H1 (cell line): ENCODE results near the gene CLDN6. TPM values are rescaled to one million over a fixed set of nuclear protein-coding genes. Genes with fewer than 3 reads are reported as not detected.

Source experiments
- CTCF ChIA-PET: fragments of 300-600 bp; sonication (Branson Sonifier 250); formaldehyde crosslinking; loops from one replicate; lab custom pipeline; 2021; ENCODE audit not compliant: partially characterized antibody; lab: Charles Lee
- POLR2A ChIA-PET: fragments of 300-600 bp; sonication (Branson Sonifier 250); formaldehyde crosslinking; loops from one replicate; lab custom pipeline; 2021; ENCODE audit warnings: inconsistent platforms; ENCODE audit not compliant: partially characterized antibody; lab: Charles Lee
- DNase-seq, 2 experiments: peaks; one replicate each; pipeline versions ENCODE4 v3.0.0 to v3.0.0-alpha.2; 2010 to 2022; ENCODE audit warnings: low spot score in 2 of 2, low read depth in 1 of 2, mixed read lengths in 1 of 2
- FAIRE-seq: peaks from 2 replicates; lab custom pipeline; 2011; peaks lifted over from hg19 to GRCh38; lab: Jason Lieb, UNC
- H2AFZ ChIP-seq: 2 replicates; pipeline ENCODE4 v1.8.1; 2012; ENCODE audit warnings: low read length, inconsistent platforms
- H2AK5ac ChIP-seq: 2 replicates; pipeline ENCODE4 v1.6.1; 2013; ENCODE audit warnings: low read depth, low read length
- H2BK120ac ChIP-seq: replicated peaks from 2 replicates; pipeline ENCODE3; 2013; ENCODE audit warnings: low read depth, low read length, inconsistent platforms
- H2BK12ac ChIP-seq: 2 replicates; pipeline ENCODE4 v1.6.1; 2013; ENCODE audit warnings: low read depth, low read length
- H2BK15ac ChIP-seq: 2 replicates; pipeline ENCODE4 v1.6.1; 2013; ENCODE audit warnings: low read length
- H2BK20ac ChIP-seq: 2 replicates; pipeline ENCODE4 v1.6.1; 2013; ENCODE audit warnings: low read length
- H2BK5ac ChIP-seq: 2 replicates; pipeline ENCODE4 v1.6.1; 2013; ENCODE audit warnings: low read depth, low read length
- H3K14ac ChIP-seq: 2 replicates; pipeline ENCODE4 v1.6.1; 2013; ENCODE audit warnings: inconsistent platforms; ENCODE audit not compliant: insufficient read length
- H3K18ac ChIP-seq: 2 replicates; pipeline ENCODE4 v1.6.1; 2013; ENCODE audit warnings: low read length; ENCODE audit errors: extremely low read depth
- H3K23ac ChIP-seq: 2 replicates; pipeline ENCODE4 v1.6.1; 2013; ENCODE audit warnings: inconsistent platforms; ENCODE audit not compliant: insufficient read length
- H3K23me2 ChIP-seq: 2 replicates; pipeline ENCODE4 v1.6.1; 2013; ENCODE audit warnings: low read depth, low read length
- H3K27ac ChIP-seq: 2 replicates; pipeline ENCODE4 v1.6.1; 2011; ENCODE audit warnings: low read depth, low read length, inconsistent platforms
- H3K27me3 ChIP-seq, 4 experiments: replicated peaks in 1 of 4; 1 replicate in 1 of 4; 2 replicates in 3 of 4; pipeline versions ENCODE4 v1.6.1 to v1.8.1; 2011 to 2013; ENCODE audit warnings: low read length in 3 of 4, mild to moderate bottlenecking in 3 of 4, inconsistent platforms in 2 of 4, mixed read lengths in 2 of 4, moderate library complexity in 1 of 4; ENCODE audit not compliant: control insufficient read depth in 3 of 4, insufficient read depth in 3 of 4; ENCODE audit errors: extremely low read depth in 1 of 4
- H3K36me3 ChIP-seq, 4 experiments: 2 replicates each; pipeline versions ENCODE4 v1.6.1 to v1.8.1; 2011 to 2013; ENCODE audit warnings: mild to moderate bottlenecking in 4 of 4, low read length in 3 of 4, moderate library complexity in 2 of 4, control low read depth in 1 of 4, inconsistent platforms in 1 of 4; ENCODE audit not compliant: insufficient read depth in 4 of 4, control insufficient read depth in 2 of 4
- H3K4ac ChIP-seq: replicated peaks from 2 replicates; pipeline ENCODE3; 2013; ENCODE audit warnings: low read length, low read depth, mixed read lengths, inconsistent platforms; ENCODE audit not compliant: insufficient read length
- H3K4me1 ChIP-seq, 4 experiments: replicated peaks in 1 of 4; 1 replicate in 1 of 4; 2 replicates in 3 of 4; pipeline versions ENCODE4 v1.6.1 to v1.8.1; 2011 to 2013; ENCODE audit warnings: low read length in 3 of 4, inconsistent platforms in 2 of 4, mixed read lengths in 1 of 4; ENCODE audit not compliant: insufficient read depth in 4 of 4, control insufficient read depth in 3 of 4
- H3K4me2 ChIP-seq, 2 experiments: 2 replicates each; pipeline versions ENCODE4 v1.6.1 to v1.8.1; 2011 to 2013; ENCODE audit warnings: low read depth in 2 of 2, low read length in 2 of 2, control low read depth in 1 of 2, inconsistent platforms in 1 of 2, mild to moderate bottlenecking in 1 of 2; ENCODE audit not compliant: insufficient read depth in 1 of 2
- H3K4me3 ChIP-seq, 4 experiments: fragments of 200-600, 300-600 bp in 1 of 4; sonication (generic), shearing (Covaris generic), sonication (Bioruptor Twin) in 1 of 4; 2 replicates each; pipeline versions ENCODE4 v1.5.1 to v1.8.1; 2011 to 2016; ENCODE audit warnings: low read length in 4 of 4, low read depth in 3 of 4, control low read depth in 2 of 4, inconsistent platforms in 2 of 4, mild to moderate bottlenecking in 2 of 4, mixed read lengths in 1 of 4, moderate library complexity in 1 of 4; ENCODE audit not compliant: insufficient read depth in 2 of 4; ENCODE audit errors: extremely low read depth in 1 of 4
- H3K56ac ChIP-seq: replicated peaks from 2 replicates; pipeline ENCODE3; 2013; ENCODE audit warnings: low read depth, mild to moderate bottlenecking, mixed read lengths, low read length, inconsistent platforms; ENCODE audit not compliant: insufficient read length
- H3K79me1 ChIP-seq: 2 replicates; pipeline ENCODE4 v1.6.1; 2013; ENCODE audit warnings: low read depth, low read length, control low read depth
- H3K79me2 ChIP-seq, 2 experiments: 2 replicates each; pipeline versions ENCODE4 v1.6.1 to v1.8.1; 2012 to 2013; ENCODE audit warnings: low read length in 2 of 2, mild to moderate bottlenecking in 2 of 2, inconsistent platforms in 1 of 2; ENCODE audit not compliant: insufficient read depth in 2 of 2, control insufficient read depth in 1 of 2
- H3K9ac ChIP-seq, 4 experiments: replicated peaks in 1 of 4; 1 replicate in 1 of 4; 2 replicates in 3 of 4; pipeline versions ENCODE4 v1.6.1 to v1.8.1; 2011 to 2013; ENCODE audit warnings: low read depth in 3 of 4, low read length in 3 of 4, control low read depth in 2 of 4, mild to moderate bottlenecking in 2 of 4, moderate library complexity in 2 of 4, inconsistent platforms in 1 of 4; ENCODE audit errors: extremely low read depth in 1 of 4
- H3K9me3 ChIP-seq, 2 experiments: 2 replicates each; pipeline versions ENCODE4 v1.6.1 to v1.8.1; 2012 to 2013; ENCODE audit warnings: mild to moderate bottlenecking in 2 of 2, moderate library complexity in 2 of 2, control low read depth in 1 of 2, inconsistent platforms in 1 of 2, low read depth in 1 of 2, low read length in 1 of 2, mixed read lengths in 1 of 2; ENCODE audit not compliant: insufficient read depth in 2 of 2
- H4K20me1 ChIP-seq, 2 experiments: replicated peaks in 1 of 2; 2 replicates each; pipeline versions ENCODE3 to v1.8.1; 2011 to 2013; ENCODE audit warnings: inconsistent platforms in 2 of 2, low read length in 2 of 2, mild to moderate bottlenecking in 1 of 2; ENCODE audit not compliant: insufficient read depth in 2 of 2, control insufficient read depth in 1 of 2
- H4K5ac ChIP-seq: 2 replicates; pipeline ENCODE4 v1.6.1; 2013; ENCODE audit warnings: low read length, low read depth, mixed read lengths, inconsistent platforms; ENCODE audit not compliant: insufficient read length
- H4K8ac ChIP-seq: 2 replicates; pipeline ENCODE4 v1.8.0; 2013; ENCODE audit warnings: mild to moderate bottlenecking, moderate library complexity, low read length, inconsistent platforms; ENCODE audit not compliant: insufficient read depth; ENCODE audit errors: extremely low read depth
- H4K91ac ChIP-seq: replicated peaks from 2 replicates; pipeline ENCODE3; 2013; ENCODE audit warnings: low read length, mixed read lengths, inconsistent platforms; ENCODE audit not compliant: insufficient read length
- ASH2L ChIP-seq: fragments of 200-600, 300-600 bp; sonication (generic); IDR thresholded peaks from one replicate; pipeline ENCODE4 v1.7.1; 2017; ENCODE audit warnings: low read length
- ATF2 ChIP-seq: IDR thresholded peaks from 2 replicates; pipeline ENCODE4 v1.6.1; 2012; ENCODE audit warnings: low read length, inconsistent platforms
- BACH1 ChIP-seq: IDR thresholded peaks from 2 replicates; pipeline ENCODE4 v1.6.1; 2012; ENCODE audit warnings: low read length, improper control_type of control experiment
- E2F6 ChIP-seq: IDR thresholded peaks from 2 replicates; pipeline ENCODE4 v1.6.1; 2012; ENCODE audit warnings: inconsistent platforms
- GABPA ChIP-seq: IDR thresholded peaks from 2 replicates; pipeline ENCODE4 v1.6.1; 2011; ENCODE audit warnings: mild to moderate bottlenecking, low read length, moderate library complexity, borderline replicate concordance; ENCODE audit not compliant: insufficient read depth
- JUND ChIP-seq: IDR thresholded peaks from 2 replicates; pipeline ENCODE4 v1.6.1; 2011; ENCODE audit warnings: mild to moderate bottlenecking, improper control_type of control experiment, low read length
- MAX ChIP-seq: IDR thresholded peaks from 2 replicates; pipeline ENCODE4 v1.6.1; 2012; ENCODE audit warnings: inconsistent platforms
- SAP30 ChIP-seq: fragments of 300-600 bp; sonication (generic); IDR thresholded peaks from 2 replicates; pipeline ENCODE4 v1.7.1; 2012; ENCODE audit warnings: low read length, moderate library complexity, mild to moderate bottlenecking, inconsistent platforms; ENCODE audit not compliant: insufficient read depth, insufficient replicate concordance
- SRF ChIP-seq: IDR thresholded peaks from 2 replicates; pipeline ENCODE4 v1.6.1; 2011; ENCODE audit warnings: mild to moderate bottlenecking, low read depth, low read length, moderate library complexity
- WGBS, 2 experiments: shearing (Covaris generic) in 1 of 2; methylation state at CpG; one replicate each; pipeline versions ENCODE4 v1.1.6 to v1.1.7; 2013 to 2015; ENCODE audit warnings: low lambda C conversion rate in 2 of 2, mixed read lengths in 2 of 2, inconsistent platforms in 1 of 2, low coverage in 1 of 2, missing lambda C conversion rate in 1 of 2; ENCODE audit not compliant: insufficient replicate concordance in 2 of 2, insufficient coverage in 1 of 2, insufficient read length in 1 of 2; ENCODE audit errors: extremely low coverage in 1 of 2, missing lambda C conversion rate in 1 of 2; 5-methylcytosine and 5-hydroxymethylcytosine counted together
- polyA plus RNA-seq, 7 experiments: library from polyadenylated mRNA; depleted of rRNA in 3 of 7; stranded (reverse) in 5 of 7; unstranded in 2 of 7; fragments of >200 nt in 5 of 7; fragments of 200-250 nt in 2 of 7; gene quantifications; 1 replicate in 5 of 7; 2 replicates in 1 of 7; 4 replicates in 1 of 7; pipeline versions ENCODE4 v1.2.1 to v1.2.3, GENCODE V29; 2011 to 2013; ENCODE audit warnings: missing spikeins in 2 of 7, mixed read lengths in 2 of 7
- total RNA-seq: library from RNA; stranded (reverse); fragmentation: NEBNext Ultra II Directional; extraction: Animal tissue kit (Norgen Biotek cat#: 25700); gene quantifications from 2 replicates; pipeline ENCODE4 v1.2.1, GENCODE V29; 2021

CLDN6 gene
- total and polyA plus RNA-seq, 2 of the 8 experiments (the other 6 are each of a cell fraction or from before 2014, with no cell fraction given): 747 to 1,115 TPM

GRCh38 chr16:3038256-3038655, 20.3 kb upstream of the CLDN6 start:
- Histone ChIP-seq H2BK20ac (no peak overlapping the region; the same call in 1 of the 2 replicates), H2AK5ac (0 out of 2 replicates have a peak overlapping the region, but pooled peaks have one; percentile 24), H3K9ac (no peak overlapping the region), H3K36me3 (no peaks in the 10 kb centered on the region), H3K18ac (peak overlapping the region; percentile 71; the same call in 1 of the 2 replicates), H3K79me1 (0 out of 2 replicates have a peak, but pooled peaks cover 2% of the 10 kb centered on the region), H4K20me1 (peaks cover 2 to 12% of the 10 kb centered on the region in 2 experiments), H2AFZ (no peak overlapping the region), H3K4me1 (peaks cover 3 to 19% (median 12%) of the 10 kb centered on the region in 4 experiments), H3K4me2 (peak overlapping the region; percentile 18 to 25; a peak in 1 of 4 replicates), H3K27ac (no peak overlapping the region; the same call in 1 of the 2 replicates), H2BK5ac (no peak overlapping the region; the same call in 1 of the 2 replicates), H3K4me3 (no peak overlapping the region; a peak in 1 of 8 replicates), H2BK15ac (peak overlapping the region; percentile 46; the same call in 1 of the 2 replicates), H4K91ac (peak overlapping the region; percentile 1), H3K27me3 (peaks cover 0 to 11% (median 3%) of the 10 kb centered on the region in 4 experiments; a peak in 1 of 7 replicates), H3K4ac (no peak overlapping the region), H3K23me2 (peaks cover 3% of the 10 kb centered on the region; the same call in 1 of the 2 replicates), H2BK12ac (0 out of 2 replicates have a peak overlapping the region, but pooled peaks have one; percentile 32), H3K14ac (no peak overlapping the region), H3K79me2 (no peaks in the 10 kb centered on the region), H3K56ac (no peak overlapping the region), H4K8ac (peak overlapping the region; percentile 81; the same call in 1 of the 2 replicates), H3K9me3 (no peaks in the 10 kb centered on the region), H4K5ac (peak overlapping the region; percentile 51), H3K23ac (no peak overlapping the region), H2BK120ac (no peak overlapping the region)
- WGBS, 2 experiments: 40% methylated on average over 11 of the region's 11 CpGs; no CpG with 5 or more reads in 1 of the 2 experiments
- ChIA-PET POLR2A (interaction anchor here (0.6 to 34.8 kb wide), 15 partner anchors 8 to 1471 kb away, joined by 3 to 1808 read pairs (median 5); partner anchors contain the start of genes CLDN6, CLDN9, HCFC1R1 and MMP25), CTCF (interaction anchor here (0.6 to 23.8 kb wide), 13 partner anchors 6 to 94 kb away, joined by 3 to 639 read pairs (median 6); partner anchors contain the start of genes CLDN9 and ZSCAN10)
- DNase-seq: peak in 1 of 2 experiments; percentile 63
- peak; percentile 70 for FAIRE-seq
- TF ChIP-seq GABPA (no peak), SRF (no peak), SAP30 (no peak), BACH1 (no peak), JUND (peak; percentile 82), ATF2 (peak; percentile 81; the same call in 1 of the 2 replicates), E2F6 (0 out of 2 replicates have a peak, but pooled peaks have one; percentile 25), MAX (peak; percentile 20), ASH2L (no peak)
